GM04503 (cell line): ENCODE measurements around the gene ZNF672.
"Not testable (repeated sequence)": the region's sequence is repeated elsewhere in the genome, so short reads cannot be mapped to it uniquely, and the experiment has no call there.

Source experiments
- DNase-seq: peaks from one replicate; pipeline ENCODE4 v3.0.0-alpha.2; 2012; ENCODE audit warnings: low read depth

The ZNF672 gene

DNA sequence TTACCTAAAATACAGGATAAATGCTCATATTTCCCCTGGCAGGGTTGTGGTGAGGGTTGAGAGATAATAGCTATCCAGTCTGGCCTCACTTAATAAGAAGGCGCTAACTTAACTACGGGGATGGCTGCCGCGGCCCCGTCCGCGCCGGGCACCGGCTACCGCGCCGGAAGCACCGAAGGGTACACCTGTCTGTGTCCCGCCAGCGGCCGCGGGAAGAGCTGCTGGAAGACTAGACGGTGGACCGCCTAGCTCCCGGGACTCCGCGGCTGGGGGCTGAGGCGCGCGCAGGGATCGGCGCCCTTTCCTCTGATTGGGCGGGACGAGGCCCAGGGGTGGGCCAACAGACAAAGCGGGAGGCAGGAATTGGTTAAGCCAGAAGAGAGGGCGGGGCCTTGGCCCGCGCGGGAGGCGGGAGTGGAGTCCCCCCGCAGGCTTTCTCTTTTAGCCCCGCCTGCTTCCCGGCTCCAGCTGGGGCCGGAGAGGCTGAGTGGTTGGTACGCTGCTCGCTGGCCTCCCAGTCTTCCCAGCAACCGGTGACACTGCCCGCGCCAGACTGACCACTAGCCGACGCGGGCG, at the start of gene ZNF672:
ZNF672 (plus strand) TSS at position 444 of the 576 bp plus-strand sequence. CDS start 9,051 bp downstream, outside the sequence.
- DNase-seq, result peak; percentile 87

DNA sequence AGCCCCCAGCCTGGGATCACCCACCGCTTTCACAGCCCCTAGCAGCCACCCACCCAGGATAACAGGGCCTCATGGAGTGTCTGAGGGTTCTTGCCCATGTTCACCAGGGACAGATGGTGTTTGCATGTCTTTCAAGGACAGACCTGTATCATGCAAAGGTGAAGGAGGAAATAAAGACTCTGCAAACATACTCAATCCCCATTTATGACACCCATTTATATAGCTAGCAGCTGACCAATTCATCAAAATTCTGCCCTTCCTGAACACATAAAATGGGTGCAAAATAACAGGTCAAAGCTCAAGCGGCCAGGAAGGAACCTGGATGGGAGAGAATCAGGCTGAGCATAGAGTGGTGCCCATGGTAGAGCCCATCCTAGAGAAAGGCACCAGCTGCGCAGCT, 49.7 kb upstream of the ZNF672 start:
- DNase-seq, result no peak

DNA sequence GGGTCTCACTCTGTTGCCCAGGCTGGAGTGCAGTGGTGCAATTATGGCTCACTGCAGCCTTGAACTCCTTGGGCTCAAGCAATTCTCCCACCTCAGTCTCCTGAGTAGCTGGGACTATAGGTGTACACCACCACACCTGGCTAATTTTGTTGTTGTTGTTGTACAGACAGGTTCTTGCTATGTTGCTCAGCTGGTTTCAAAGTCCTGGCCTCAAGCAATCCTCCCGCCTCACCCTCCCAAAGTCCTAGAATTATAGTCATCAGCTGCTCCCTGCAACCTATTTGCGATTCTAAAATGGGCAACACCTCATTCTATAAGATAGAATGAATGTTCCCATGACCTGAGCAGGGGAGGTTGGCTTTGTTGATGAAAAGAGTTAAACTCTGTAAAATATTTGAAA, 48.7 kb upstream of the ZNF672 start:
- not testable (repeated sequence) for DNase-seq

DNA sequence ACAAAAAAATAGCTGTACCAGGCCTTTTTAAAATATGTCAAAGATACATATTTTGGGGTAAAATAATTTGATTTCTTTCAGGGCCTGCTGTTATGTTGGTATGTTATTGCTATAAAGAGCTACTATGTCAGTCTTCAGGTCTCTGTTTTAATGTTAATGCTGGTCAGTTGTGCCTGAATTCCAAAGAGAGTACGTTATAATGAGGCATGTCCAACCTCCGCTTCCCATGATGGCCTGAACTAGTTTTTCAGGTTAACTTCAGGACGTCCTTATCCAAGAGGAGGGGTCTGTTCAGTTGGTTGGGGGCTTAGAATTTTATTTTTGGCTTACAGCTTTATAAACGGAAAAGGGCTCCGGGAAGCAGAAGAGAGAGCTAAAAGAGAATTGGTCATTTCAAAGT, 47.6 kb upstream of the ZNF672 start:
- no peak for DNase-seq

DNA sequence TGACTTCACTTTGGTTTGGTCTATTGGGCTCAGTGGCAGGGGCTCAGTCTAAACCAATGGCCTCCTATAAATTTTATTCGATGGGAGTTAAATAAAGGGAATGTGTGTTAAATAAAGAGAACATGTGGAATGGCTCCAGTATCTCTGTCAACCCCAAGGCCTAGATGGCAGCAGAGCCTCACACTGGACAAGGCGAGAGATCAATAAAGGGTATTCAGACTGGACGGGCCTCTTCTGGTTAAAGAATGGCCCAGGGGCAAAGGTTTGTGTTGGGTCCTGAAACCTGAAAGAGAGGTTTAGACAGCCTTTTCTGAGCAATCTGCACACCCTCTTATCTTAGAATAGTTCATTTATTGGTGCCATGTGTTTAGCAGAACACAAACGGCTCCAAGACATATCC, 47.0 kb upstream of the ZNF672 start:
- DNase-seq, result no peak

DNA sequence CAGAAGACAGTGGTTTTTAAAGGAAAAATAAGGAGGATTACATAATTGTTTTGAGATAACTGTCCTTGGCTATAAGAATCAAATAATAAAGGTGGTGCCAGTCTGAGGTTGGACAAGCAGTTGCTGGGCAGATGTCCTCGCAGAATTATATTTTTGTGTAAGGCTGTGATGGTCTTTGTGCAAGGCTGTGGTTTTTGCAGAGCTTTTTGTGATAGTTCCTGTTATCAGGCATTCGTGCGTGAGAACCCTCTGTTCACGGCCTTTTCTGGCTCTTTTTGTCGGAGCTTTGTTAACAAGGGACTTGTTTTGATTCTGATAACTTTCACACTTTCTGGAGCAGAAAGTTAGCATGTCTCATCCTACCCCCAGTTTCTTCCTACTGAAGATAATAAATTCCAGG, 45.7 kb upstream of the ZNF672 start:
- no peak for DNase-seq

DNA sequence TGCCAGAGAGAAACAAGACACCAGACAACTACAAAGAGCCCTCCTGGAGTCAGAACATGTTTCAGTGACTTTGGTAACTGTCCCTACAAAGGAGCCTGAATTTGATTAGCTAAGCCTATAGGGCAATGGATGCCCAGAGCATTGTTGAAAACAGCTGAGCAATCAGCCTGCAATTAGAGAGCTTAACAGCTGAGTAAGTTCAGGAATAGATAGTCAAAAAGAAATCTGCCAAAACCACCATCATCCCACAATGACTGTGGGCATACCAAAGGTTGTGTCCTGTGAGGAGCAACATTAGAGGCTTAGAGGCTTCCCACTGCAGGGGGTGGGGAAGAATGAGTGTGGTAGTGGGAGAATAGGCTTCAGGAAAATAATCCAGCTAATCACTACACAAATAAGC, 44.4 kb upstream of the ZNF672 start:
- no peak for DNase-seq

DNA sequence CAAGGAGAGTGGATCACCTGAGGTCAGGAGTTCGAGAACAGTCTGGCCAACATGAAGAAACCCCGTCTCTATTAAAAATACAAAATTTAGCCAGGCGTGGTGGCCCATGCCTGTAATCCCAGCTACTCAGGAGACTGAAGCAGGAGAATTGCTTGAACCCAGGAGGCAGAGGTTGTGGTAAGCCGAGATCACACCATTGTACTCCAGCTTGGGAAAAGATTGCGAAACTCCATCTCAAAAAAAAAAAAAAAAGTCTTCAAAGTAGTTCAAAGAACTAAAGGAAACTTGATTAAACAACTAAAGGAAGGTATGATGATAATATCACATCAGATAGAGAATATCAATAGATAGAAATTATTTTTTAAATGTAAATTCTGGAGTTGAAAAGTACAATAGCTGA, 43.4 kb upstream of the ZNF672 start:
- DNase-seq, result not testable (repeated sequence)

DNA sequence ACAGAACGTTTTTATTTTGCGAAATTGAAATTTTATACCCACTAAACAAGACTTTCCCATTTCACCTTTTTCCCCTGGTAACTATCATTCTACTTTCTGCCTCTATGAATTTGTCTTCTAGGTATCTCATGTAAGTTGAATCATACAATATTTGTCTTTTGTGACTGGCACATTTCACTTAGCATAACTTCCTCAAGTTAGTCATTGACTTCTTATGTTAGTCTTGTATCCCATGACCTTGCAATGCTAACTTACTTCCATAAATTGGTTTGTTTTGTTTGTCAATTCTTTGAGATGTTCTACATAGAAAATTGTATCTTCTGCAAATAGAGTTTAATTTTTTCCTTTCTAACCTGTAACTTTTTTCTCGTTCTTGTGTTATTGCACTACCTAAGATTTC, 39.2 kb upstream of the ZNF672 start:
- no peak for DNase-seq

DNA sequence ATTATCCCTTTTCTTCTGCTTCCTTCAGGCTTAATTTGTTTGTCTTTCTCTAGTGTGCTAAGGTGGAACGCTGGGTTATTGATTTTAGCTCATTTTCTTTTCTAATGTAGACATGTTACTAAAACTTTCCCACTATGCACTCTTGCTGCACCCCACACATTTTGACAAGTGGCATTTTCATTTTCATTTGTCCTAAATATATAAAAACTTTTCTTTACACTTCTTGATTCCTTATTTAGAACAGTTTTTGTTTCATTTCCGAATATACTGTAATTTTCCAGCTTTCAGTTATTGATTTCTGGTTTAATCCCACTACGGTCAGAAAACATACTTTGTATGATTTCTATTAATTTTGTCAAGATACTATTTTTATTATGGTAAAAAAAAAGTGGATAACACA, 37.6 kb upstream of the ZNF672 start:
- no peak for DNase-seq

DNA sequence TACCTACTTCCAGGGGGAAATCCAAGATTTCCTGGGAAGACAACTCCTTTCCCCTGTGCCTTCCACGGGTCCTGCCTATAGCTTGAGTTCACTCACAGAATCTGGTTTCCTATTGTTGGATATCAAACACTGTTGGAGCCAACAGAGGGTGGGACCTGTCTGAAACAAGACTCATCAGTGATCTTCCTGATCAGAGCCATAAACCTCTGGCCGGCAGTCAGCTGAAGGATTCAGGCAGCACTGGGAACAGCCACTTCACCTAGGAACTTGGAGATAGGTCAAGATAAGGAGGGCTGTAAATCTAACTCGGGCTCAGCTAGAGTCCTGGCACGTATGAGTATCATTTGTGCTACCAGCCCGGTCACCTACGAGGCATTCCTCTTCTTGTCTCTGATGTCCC, 35.6 kb upstream of the ZNF672 start:
- DNase-seq, result no peak

DNA sequence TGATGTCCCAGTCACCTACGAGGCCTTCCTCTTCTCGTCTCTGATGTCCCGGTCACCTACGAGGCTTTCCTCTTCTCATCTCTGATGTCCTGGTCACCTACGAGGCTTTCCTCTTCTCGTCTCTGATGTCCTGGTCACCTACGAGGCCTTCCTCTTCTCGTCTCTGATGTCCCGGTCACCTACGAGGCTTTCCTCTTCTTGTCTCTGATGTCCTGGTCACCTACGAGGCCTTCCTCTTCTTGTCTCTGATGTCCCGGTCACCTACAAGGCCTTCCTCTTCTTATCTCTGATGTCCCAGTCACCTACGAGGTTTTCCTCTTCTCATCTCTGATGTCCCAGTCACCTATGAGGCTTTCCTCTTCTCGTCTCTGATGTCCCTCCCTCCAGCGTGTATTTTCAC, 34.5 kb upstream of the ZNF672 start:
- not testable (repeated sequence) for DNase-seq

DNA sequence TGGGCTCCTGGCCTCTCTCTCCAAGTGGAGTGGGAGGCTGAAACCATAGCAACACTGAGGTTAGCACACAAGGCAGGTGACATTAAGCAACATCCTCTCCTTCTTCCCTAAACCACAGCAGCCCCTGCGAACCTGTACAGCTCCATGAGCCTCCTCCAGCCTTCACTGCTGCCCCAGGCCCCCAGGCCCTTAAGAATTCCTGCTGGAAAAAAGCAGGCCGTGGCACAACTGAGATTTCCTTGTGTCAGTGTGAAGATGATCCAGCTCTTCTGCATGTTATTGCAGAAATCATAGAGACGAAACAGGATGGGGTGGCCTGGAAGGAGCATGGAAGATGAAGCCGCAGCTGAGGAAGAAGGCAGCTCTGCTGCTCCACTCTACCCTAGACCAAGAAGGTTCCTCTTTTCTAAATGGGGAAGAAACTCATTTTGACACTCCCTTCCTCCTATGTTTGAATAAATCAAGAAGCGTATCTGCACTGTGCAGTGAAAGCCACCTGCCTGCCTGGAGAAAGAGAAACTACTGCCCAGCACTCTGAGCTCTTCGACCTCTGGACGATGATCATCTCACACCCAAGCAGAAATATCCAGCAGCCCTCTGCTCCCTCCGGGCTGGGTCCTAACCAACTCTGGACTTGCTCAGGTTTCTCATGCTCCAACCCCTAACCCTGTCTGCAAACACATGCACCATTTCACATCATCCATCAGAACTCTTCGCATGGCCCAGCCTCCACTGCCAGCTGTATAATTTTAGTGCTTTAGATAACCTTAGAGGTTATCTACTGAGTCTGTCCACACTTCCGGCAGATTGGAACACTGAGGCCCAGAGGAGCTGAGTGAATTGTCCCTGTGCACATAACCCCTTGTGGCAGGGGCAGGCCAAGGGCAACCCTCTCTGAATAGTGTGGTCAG, 33.0 kb upstream of the ZNF672 start:
- no peak for DNase-seq

DNA sequence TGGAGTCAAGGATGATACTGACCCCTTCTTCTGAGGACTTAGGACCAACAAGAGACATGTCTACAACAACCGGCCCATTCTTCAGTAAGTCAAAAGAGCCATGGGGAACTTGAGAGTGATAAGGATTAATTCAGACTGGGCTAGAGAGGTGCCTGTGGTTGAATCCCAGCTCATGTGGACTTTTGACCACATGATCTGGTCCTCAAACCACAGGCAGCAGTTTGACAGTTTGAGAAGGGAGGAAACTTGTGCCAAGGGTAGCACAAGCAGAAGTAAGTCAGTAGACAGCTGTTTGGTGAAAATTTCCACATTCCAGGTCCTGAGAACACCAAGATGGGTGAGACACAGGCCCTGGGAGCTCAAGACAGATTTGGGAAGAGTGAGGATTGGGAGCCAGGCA, 32.1 kb upstream of the ZNF672 start:
- no peak for DNase-seq

DNA sequence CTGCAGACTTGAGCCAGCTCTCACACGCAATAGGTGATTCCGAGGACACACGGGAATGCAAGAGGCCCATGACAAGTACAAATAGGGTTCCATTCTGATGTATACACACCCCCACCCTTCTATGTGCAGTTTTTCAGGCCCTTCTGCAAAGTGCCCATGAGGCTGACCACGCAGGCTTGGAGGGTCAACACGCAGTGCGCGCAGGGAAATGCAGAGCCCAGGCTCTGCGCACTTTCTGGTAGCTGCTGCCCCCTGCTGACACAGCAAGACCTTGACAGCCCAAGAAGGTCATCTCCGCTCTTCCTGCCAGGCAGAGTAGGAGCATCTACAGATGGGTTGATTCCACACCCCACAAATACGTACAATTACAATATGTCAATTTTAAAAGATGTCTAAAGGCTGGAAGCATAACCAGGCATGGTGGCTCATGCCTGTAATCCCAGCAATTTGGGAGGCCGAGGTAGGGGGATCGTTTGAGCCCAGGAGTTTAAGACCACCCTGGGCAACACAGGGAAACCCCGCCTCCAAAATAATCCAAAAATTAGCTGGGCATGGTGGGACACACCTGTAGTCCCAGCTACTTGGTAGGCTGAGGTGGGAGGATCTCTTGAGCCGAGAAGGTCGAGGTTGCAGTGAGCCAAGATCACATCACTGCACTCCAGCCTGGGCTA, 30.8 kb upstream of the ZNF672 start:
- no peak for DNase-seq

DNA sequence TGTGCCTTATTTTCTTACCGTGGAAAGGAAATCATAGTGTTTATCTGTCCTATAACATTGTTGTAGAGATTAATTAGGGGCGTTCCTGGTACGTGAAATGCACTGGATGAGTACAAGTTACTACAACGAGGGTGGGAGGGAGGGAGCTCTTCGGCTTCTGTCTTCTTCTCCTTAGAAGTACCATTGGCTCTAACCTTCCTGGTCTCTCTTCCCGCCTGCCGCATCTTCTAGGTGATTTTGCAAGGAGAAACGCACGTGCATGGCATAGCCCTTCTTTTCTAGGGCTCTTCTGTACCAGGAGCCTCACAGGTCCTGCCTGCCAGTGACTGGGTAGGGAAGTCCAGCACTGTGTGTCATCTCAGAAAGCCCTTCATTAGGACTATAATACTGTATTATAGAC, 29.1 kb upstream of the ZNF672 start:
- no peak for DNase-seq

DNA sequence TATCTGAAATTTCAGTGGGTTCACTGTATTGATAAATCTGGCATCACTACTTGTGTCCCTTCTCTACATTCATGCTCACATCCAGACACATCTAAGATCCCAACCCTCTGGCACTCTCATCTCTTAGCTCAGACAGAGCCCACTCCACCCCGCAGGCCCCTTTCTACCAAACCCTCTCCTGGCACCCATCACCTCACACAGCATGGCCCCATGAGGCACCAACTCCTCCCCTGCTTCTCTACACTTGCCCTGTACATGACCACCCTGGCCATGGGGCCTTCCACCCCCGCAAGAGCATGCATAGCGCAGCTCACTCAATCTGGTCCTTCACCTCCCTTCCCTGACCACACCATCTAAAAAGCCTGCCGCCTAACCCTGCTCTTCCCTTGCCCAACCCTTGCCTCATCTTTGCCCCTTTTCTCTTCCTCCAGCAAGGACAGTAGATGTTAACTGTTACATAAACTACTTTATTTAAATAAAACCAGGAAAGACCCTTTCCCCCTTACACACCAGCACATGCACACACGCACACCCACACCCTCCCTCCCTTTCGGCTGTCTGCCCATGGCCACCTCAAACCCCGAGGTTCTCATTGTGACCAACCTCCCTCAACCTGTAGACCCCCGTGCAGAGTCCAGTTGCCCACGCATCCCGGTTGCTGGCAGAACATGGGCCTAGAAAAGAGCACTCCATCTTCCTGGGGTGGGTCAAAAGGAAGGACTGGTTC, 27.9 kb upstream of the ZNF672 start:
- DNase-seq, result no peak

DNA sequence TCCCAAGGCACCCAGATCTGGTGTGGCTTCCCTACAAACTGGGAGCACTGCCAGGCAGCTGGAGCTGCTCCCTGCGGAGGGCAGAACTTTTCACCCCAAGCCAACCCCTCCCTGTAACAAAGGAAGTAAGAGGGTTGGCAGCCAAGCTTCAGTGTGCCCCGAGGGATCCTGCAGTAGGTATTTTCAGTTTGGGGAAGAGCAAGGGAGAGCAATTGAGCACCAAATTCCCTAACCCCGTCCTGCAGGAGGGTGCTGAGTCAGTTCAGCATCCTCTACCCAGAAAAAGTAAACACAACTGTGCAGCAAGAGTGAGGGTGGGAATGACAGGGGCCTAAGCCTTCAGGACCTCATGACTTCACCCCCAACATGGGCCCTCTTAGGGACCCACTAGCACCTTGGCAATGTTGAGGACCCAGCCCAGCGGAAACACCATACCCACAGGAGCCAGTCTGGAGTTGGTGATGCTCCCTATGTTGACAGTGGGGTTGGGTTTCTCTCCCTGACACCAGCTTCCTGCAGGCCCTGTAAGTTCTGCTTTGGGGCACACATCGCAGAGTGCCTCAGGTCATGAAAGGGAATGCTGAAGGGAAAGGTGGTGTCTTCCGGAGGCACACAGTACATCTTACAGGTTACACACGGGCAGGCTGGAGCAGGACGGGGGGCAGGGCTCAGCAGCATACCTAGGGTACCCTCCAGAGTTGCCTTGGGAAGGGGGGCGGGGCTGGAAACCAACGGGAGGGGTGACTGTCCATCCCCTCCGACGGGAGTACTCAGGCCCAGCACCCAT, 27.1 kb upstream of the ZNF672 start:
- peak; percentile 25 for DNase-seq

DNA sequence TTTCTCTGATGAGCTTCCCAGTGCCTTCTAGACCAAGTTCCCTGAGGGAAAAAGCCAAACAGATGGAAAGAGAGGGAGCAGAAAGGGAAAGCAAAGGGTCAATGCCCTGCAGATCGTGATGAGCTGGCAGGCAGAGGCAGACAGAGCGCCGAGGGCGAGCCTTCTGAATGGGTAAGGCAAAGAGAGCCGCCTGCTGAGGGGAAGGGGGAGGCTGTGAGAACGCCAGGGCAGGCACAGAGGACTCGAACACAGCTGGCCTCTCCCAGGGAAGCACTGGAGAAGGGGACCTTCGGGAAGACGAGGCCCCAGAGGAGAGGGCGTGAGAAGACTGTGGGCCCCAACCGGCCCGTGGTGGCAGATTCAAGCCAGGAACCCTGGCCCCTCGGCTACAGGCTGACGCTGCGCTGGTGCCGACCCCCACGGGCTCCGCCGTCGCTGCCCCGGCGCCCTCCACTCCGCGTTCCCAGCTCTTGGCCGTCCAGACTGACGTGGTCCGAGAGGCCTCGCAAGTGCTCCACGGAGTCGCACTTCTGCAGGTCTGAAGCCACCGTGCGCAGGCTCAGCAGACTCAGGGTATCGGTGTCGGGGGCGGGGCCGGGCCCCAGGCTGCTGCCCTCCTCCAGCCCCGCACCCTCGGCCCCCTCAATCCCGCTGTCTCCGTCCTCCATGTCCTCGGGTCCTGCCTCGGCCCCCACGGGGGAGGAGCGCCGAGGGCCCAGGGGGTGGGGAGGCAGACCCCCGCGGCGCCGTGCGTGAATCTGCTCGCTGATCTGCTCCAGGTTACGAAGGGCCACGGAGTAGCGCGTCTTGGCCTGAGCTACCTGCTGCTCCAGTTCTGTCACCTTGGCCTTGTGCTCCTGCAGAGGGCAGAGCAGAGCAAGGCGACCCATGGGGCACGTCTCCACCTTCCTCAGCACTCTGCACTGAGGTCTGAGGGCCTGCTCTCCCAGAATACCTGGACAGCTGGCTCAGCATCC, 26.2 kb upstream of the ZNF672 start:
- DNase-seq, result no peak

DNA sequence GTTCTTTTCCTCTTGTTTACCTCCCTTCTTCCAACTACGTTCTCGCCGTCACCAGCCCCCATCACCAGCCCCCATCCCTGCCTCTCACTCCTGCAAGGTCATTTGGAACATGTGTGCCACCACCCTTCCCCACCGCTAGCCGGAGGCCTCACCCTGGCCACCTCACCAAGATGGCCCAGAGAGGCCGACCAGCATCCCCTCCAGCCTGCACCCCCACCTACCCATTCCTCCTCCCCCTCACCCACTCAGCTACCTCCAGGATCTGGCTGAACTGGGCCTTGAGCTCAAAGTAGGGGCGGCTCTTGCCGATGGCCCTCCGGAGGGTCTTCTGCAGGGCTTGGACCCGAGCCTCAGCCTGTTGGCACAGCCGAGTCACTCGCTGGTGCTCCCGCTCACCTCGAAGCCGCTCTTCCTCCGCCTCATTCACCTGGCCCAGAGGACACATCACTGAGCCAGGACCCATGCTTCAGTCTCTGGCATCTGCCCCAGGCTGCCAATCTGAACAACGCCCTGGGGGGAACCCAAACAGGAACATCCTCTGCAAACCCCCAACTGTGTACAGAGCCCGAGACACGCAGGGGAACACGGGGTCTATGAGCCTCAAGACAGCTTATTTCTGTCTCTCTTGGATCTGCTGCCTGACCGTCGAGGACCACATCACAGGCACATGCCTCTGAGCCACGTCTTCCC, 25.1 kb upstream of the ZNF672 start:
- DNase-seq, result no peak
